HepG2 (cell line): ENCODE data around the gene B4GALT5. TPM values are rescaled to one million over a fixed set of nuclear protein-coding genes. Genes with fewer than 3 reads are reported as not detected.

Source experiments
- ATAC-seq: fragments of 200-7000 bp; cut with Tn5 transposase; 3 replicates; pipeline ENCODE4 v1.9.1; 2020; ENCODE audit warnings: mild to moderate bottlenecking, moderate library complexity
- BruUV-seq: library from RNA; stranded (reverse); fragments of 400-500 nt; replicated peaks from 2 replicates; lab custom pipeline; 2021; lab: Mats Ljungman, UMichigan
- CTCF ChIA-PET: fragments of 300-600 bp; formaldehyde crosslinking; extraction: SDS; loops from one replicate; lab custom pipeline; 2021; ENCODE audit warnings: low total read pairs, inconsistent platforms, low intra/inter-chr PET ratio; lab: Yijun Ruan, JAX
- POLR2A ChIA-PET: fragments of 350-600 bp; sonication (Branson Sonifier 250); formaldehyde crosslinking; loops from one replicate; lab custom pipeline; 2020; ENCODE audit warnings: antibody characterized with exemption, inconsistent platforms; lab: Yijun Ruan, JAX
- DNase-seq: peaks from one replicate; pipeline ENCODE4 v3.0.0-alpha.2; 2015; ENCODE audit warnings: low spot score
- FAIRE-seq: peaks from 3 replicates; lab custom pipeline; 2011; peaks lifted over from hg19 to GRCh38; lab: Jason Lieb, UNC
- H2AFZ ChIP-seq: one replicate; pipeline ENCODE4 v1.6.1; 2011; ENCODE audit warnings: low read length, inconsistent platforms
- H3K27ac ChIP-seq: fragments of 300-600 bp; 3 replicates; pipeline ENCODE4 v1.8.0; 2011; ENCODE audit warnings: mixed run types, mild to moderate bottlenecking, mixed read lengths, low read length, inconsistent platforms; ENCODE audit not compliant: insufficient read depth; ENCODE audit errors: extremely low read length
- H3K27me3 ChIP-seq, 2 experiments: fragments of 200-600 bp in 1 of 2; 2 replicates in 1 of 2; 3 replicates in 1 of 2; pipeline versions ENCODE4 v1.6.0 to v1.8.0; 2011; ENCODE audit warnings: low read length in 2 of 2, mild to moderate bottlenecking in 2 of 2, moderate library complexity in 2 of 2, inconsistent platforms in 1 of 2; ENCODE audit not compliant: insufficient read depth in 2 of 2, control insufficient read depth in 1 of 2
- H3K36me3 ChIP-seq, 2 experiments: fragments of 200-600 bp in 1 of 2; replicated peaks in 1 of 2; 2 replicates in 1 of 2; 3 replicates in 1 of 2; pipeline versions ENCODE4 v1.5.1 to v1.8.0; 2011; ENCODE audit warnings: low read length in 2 of 2, inconsistent platforms in 1 of 2; ENCODE audit not compliant: insufficient read depth in 2 of 2, control insufficient read depth in 1 of 2
- H3K4me1 ChIP-seq: 2 replicates; pipeline ENCODE4 v1.5.1; 2012; ENCODE audit warnings: low read length, inconsistent platforms; ENCODE audit not compliant: insufficient read depth
- H3K4me2 ChIP-seq: 2 replicates; pipeline ENCODE4 v1.6.0; 2011; ENCODE audit warnings: low read depth, low read length, inconsistent platforms
- H3K4me3 ChIP-seq, 3 experiments: fragments of 200-600 bp in 1 of 3; sonication (generic), shearing (Covaris generic) in 1 of 3; replicated peaks in 1 of 3; 2 replicates each; pipeline ENCODE4 v1.5.1; 2011 to 2016; ENCODE audit warnings: low read length in 3 of 3, inconsistent platforms in 2 of 3, low read depth in 2 of 3, mild to moderate bottlenecking in 2 of 3, control low read depth in 1 of 3, mixed read lengths in 1 of 3; ENCODE audit not compliant: insufficient read depth in 1 of 3
- H3K79me2 ChIP-seq: one replicate; pipeline ENCODE4 v1.6.1; 2011; ENCODE audit warnings: low read length, inconsistent platforms; ENCODE audit not compliant: insufficient read depth
- H3K9ac ChIP-seq: 2 replicates; pipeline ENCODE4 v1.6.0; 2011; ENCODE audit warnings: mild to moderate bottlenecking, low read depth, low read length, inconsistent platforms; ENCODE audit not compliant: insufficient read depth
- H3K9me3 ChIP-seq: 2 replicates; pipeline ENCODE4 v1.5.1; 2012; ENCODE audit warnings: mild to moderate bottlenecking, low read length
- H4K20me1 ChIP-seq: 2 replicates; pipeline ENCODE4 v1.6.0; 2011; ENCODE audit warnings: inconsistent platforms, mild to moderate bottlenecking, low read length, moderate library complexity; ENCODE audit not compliant: insufficient read depth
- ARNTL ChIP-seq: sonication (generic); formaldehyde crosslinking; IDR thresholded peaks from 2 replicates; pipeline ENCODE4 v1.4.0; 2020; ENCODE audit warnings: mild to moderate bottlenecking, missing genetic modification reagents
- HNRNPUL1 ChIP-seq: fragments of 200-400 bp; formaldehyde crosslinking; IDR thresholded peaks from 2 replicates; pipeline ENCODE4 v1.6.1; 2017; ENCODE audit warnings: low read depth, mild to moderate bottlenecking, low read length, moderate library complexity
- MEIS1 ChIP-seq: sonication (generic); formaldehyde crosslinking; IDR thresholded peaks from 2 replicates; pipeline ENCODE4 v1.9.0; 2021; ENCODE audit warnings: mild to moderate bottlenecking, missing genetic modification reagents, moderate library complexity, borderline replicate concordance
- NONO ChIP-seq, 2 experiments: fragments of 450-650 bp in 1 of 2; sonication (generic) in 1 of 2; formaldehyde crosslinking in 1 of 2; IDR thresholded peaks in 1 of 2; conservative IDR thresholded peaks in 1 of 2; 2 replicates each; pipeline versions ENCODE4 v1.6.1 to v1.8.0; 2017 to 2022; ENCODE audit warnings: mild to moderate bottlenecking in 1 of 2, missing genetic modification reagents in 1 of 2, moderate library complexity in 1 of 2
- RBM39 ChIP-seq: fragments of 200-400 bp; formaldehyde crosslinking; IDR thresholded peaks from one replicate; pipeline ENCODE4 v1.6.1; 2018; ENCODE audit warnings: antibody characterized with exemption, mild to moderate bottlenecking, low read depth, low read length; ENCODE audit not compliant: poor library complexity, severe bottlenecking
- SCMH1 ChIP-seq: sonication (generic); formaldehyde crosslinking; IDR thresholded peaks from 2 replicates; pipeline ENCODE4 v1.9.0; 2021; ENCODE audit warnings: missing genetic modification reagents, mild to moderate bottlenecking, borderline replicate concordance
- SOX6 ChIP-seq, 2 experiments: fragments of 450-650 bp in 1 of 2; sonication (generic) in 1 of 2; formaldehyde crosslinking in 1 of 2; IDR thresholded peaks; 2 replicates each; pipeline versions ENCODE4 v1.4.0 to v1.6.1; 2017 to 2020; ENCODE audit warnings: antibody characterized with exemption in 1 of 2, mild to moderate bottlenecking in 1 of 2, missing genetic modification reagents in 1 of 2
- ZNF746 ChIP-seq: sonication (generic); formaldehyde crosslinking; IDR thresholded peaks from 2 replicates; pipeline ENCODE4 v1.8.0; 2022; ENCODE audit warnings: mild to moderate bottlenecking, missing genetic modification reagents
- in situ Hi-C: cut with HindIII; loops from 2 replicates; pipeline ENCODE4 v1.10.0; 2017; ENCODE audit warnings: low pct_unique_long_range_greater_than_20kb; ENCODE audit not compliant: extremely low pct_ligation_motif_present
- intact Hi-C: fragments of 100-400 bp; cut with micrococcal nuclease; formaldehyde crosslinking; loops from one replicate; pipeline ENCODE4 v1.10.0; 2022; ENCODE audit not compliant: unreplicated experiment
- polyA plus RNA-seq, 8 experiments: library from polyadenylated mRNA; depleted of rRNA in 3 of 8; stranded (reverse) in 7 of 8; unstranded in 1 of 8; fragments of >200 nt; fragmentation: Illumina TruSeq in 4 of 8; extraction: Trizol in 4 of 8; gene quantifications; 2 replicates each; pipeline versions ENCODE4 v1.2.1 to v1.2.3, GENCODE V29; 2011 to 2016; ENCODE audit warnings: low read depth in 4 of 8, missing spikeins in 1 of 8, mixed read lengths in 1 of 8; ENCODE audit not compliant: insufficient read depth in 1 of 8
- total RNA-seq, 5 experiments: library from RNA; depleted of rRNA; stranded (reverse); fragments of >200 nt; fragmentation: Illumina TruSeq; extraction: Trizol; gene quantifications; 2 replicates each; pipeline ENCODE4 v1.2.3, GENCODE V29; 2016; ENCODE audit warnings: low read depth in 1 of 5
- TF ChIP-seq, protein P1 (sequence below): sonication (generic); formaldehyde crosslinking; IDR thresholded peaks from 2 replicates; pipeline ENCODE4 v1.5.1; 2020; ENCODE audit warnings: mild to moderate bottlenecking, missing genetic modification reagents
- TF ChIP-seq, protein P2 (sequence below): sonication (generic); formaldehyde crosslinking; IDR thresholded peaks from 2 replicates; pipeline ENCODE4 v1.5.0; 2020; ENCODE audit warnings: mild to moderate bottlenecking, missing genetic modification reagents, borderline replicate concordance
- TF ChIP-seq, protein P3 (sequence below): sonication (generic); formaldehyde crosslinking; IDR thresholded peaks from 2 replicates; pipeline ENCODE4 v1.4.0; 2020; ENCODE audit warnings: missing genetic modification reagents
- TF ChIP-seq, protein P4 (sequence below): fragments of 450-650 bp; IDR thresholded peaks from 2 replicates; pipeline ENCODE4 v1.6.1; 2017
- TF ChIP-seq, protein P5 (sequence below): sonication (generic); formaldehyde crosslinking; IDR thresholded peaks from 2 replicates; pipeline ENCODE4 v1.8.0; 2022; ENCODE audit warnings: mild to moderate bottlenecking, missing genetic modification reagents, moderate library complexity

The B4GALT5 gene
- total and polyA plus RNA-seq, 2 of the 13 experiments (the other 11 are each of a cell fraction or from before 2014, with no cell fraction given): 27.3 to 30.9 TPM

DNA sequence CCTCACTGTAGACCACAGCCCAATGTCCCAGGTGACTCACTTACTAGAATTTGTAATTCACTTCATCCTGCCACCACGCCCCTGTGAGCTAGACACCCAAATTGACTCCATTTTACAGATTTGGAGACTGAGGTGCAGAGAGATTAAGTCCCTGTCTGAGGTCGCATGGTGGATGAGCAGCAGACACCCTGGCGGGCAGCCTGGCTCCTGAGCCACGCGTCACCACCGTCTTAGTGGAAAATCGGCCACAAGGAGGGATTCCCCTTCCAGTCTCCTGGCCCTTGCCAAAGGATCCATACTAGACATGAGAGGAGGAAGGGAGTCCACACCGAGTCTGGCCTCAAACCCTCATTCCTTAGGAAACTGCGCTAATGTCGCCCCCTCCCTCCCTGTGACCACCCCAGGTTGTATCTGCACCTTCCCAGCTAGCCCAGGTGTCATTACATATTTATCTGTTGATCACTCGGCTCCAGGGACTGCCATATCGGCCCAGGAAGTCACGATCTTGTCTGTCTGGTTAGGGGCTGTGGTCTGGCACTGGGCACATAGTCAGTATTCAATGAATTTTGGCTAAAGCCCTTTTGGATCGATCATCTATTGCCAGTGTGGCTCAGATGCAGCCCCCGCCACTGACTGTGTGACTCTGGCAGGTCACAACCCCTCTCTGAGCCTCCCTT lies 120.1 kb downstream of the B4GALT5 start (continued):
- TF ChIP-seq, protein P1, sequence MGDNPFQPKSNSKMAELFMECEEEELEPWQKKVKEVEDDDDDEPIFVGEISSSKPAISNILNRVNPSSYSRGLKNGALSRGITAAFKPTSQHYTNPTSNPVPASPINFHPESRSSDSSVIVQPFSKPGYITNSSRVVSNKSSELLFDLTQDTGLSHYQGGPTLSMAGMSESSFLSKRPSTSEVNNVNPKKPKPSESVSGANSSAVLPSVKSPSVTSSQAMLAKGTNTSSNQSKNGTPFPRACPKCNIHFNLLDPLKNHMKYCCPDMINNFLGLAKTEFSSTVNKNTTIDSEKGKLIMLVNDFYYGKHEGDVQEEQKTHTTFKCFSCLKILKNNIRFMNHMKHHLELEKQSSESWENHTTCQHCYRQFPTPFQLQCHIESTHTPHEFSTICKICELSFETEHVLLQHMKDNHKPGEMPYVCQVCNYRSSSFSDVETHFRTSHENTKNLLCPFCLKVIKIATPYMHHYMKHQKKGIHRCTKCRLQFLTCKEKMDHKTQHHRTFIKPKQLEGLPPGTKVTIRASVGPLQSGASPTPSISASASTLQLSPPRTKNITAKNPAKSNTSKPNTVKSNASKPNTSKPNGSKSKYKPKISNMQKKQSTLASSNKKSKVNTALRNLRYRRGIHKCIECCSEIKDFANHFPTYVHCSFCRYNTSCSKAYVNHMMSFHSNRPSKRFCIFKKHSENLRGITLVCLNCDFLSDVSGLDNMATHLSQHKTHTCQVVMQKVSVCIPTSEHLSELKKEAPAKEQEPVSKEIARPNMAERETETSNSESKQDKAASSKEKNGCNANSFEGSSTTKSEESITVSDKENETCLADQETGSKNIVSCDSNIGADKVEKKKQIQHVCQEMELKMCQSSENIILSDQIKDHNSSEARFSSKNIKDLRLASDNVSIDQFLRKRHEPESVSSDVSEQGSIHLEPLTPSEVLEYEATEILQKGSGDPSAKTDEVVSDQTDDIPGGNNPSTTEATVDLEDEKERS: 0 out of 2 replicates have a peak, but pooled peaks have one; percentile 29

DNA sequence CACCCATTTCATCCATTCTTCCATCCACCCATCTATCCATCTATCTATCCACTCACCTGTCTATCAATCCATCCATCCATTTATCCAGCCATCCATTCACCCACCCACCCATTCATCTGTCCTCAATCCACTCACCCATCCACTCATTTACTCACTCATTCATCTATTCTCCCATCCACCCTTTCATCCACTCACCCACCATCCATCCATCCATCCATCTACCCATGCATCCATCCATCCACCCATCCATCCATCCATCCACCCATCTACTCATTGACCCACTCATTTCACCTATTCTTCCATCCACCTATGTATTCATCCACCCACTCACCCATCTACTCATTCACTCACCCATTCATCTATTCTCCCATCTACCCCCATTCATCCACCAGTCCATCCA lies 121.6 kb downstream of the B4GALT5 start:
- DNase-seq: no peak
- in situ Hi-C loops: no loop called here
- TF ChIP-seq, protein P2, sequence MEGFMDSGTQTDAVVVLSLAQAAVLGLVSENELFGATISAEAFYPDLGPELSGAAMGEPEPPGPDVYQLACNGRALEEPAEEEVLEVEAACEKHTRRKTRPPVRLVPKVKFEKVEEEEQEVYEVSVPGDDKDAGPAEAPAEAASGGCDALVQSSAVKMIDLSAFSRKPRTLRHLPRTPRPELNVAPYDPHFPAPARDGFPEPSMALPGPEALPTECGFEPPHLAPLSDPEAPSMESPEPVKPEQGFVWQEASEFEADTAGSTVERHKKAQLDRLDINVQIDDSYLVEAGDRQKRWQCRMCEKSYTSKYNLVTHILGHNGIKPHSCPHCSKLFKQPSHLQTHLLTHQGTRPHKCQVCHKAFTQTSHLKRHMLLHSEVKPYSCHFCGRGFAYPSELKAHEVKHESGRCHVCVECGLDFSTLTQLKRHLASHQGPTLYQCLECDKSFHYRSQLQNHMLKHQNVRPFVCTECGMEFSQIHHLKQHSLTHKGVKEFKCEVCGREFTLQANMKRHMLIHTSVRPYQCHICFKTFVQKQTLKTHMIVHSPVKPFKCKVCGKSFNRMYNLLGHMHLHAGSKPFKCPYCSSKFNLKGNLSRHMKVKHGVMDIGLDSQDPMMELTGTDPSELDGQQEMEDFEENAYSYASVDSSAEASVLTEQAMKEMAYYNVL: 0 out of 2 replicates have a peak, but pooled peaks have one; percentile 21
- no peak for TF ChIP-seq NONO (IDR thresholded peaks at IDR 0.05)
- no peak for TF ChIP-seq NONO (CRISPR knock-in tag; conservative IDR thresholded peaks at IDR 0.05)
- no peak for TF ChIP-seq ZNF746
- TF ChIP-seq, protein P3, sequence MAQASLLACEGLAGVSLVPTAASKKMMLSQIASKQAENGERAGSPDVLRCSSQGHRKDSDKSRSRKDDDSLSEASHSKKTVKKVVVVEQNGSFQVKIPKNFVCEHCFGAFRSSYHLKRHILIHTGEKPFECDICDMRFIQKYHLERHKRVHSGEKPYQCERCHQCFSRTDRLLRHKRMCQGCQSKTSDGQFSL: no peak
- peak; percentile 79; the same call in 1 of the 2 replicates for TF ChIP-seq SOX6 (IDR thresholded peaks at IDR 0.05)
- TF ChIP-seq SOX6 (CRISPR knock-in tag; IDR thresholded peaks at IDR 0.05): no peak
- TF ChIP-seq, protein P4, sequence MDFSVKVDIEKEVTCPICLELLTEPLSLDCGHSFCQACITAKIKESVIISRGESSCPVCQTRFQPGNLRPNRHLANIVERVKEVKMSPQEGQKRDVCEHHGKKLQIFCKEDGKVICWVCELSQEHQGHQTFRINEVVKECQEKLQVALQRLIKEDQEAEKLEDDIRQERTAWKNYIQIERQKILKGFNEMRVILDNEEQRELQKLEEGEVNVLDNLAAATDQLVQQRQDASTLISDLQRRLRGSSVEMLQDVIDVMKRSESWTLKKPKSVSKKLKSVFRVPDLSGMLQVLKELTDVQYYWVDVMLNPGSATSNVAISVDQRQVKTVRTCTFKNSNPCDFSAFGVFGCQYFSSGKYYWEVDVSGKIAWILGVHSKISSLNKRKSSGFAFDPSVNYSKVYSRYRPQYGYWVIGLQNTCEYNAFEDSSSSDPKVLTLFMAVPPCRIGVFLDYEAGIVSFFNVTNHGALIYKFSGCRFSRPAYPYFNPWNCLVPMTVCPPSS: 0 out of 2 replicates have a peak, but pooled peaks have one; percentile 13
- TF ChIP-seq MEIS1 (CRISPR knock-in tag): no peak
- TF ChIP-seq, protein P5, sequence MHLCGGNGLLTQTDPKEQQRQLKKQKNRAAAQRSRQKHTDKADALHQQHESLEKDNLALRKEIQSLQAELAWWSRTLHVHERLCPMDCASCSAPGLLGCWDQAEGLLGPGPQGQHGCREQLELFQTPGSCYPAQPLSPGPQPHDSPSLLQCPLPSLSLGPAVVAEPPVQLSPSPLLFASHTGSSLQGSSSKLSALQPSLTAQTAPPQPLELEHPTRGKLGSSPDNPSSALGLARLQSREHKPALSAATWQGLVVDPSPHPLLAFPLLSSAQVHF (CRISPR knock-in tag): no peak
- no peak for TF ChIP-seq SCMH1 (CRISPR knock-in tag)
- no peak for TF ChIP-seq ARNTL (CRISPR knock-in tag)
- TF ChIP-seq HNRNPUL1: no peak
- no peak for TF ChIP-seq RBM39

More for the DNA sequence above, 121.6 kb downstream of the B4GALT5 start:
- ATAC-seq: no peak
- intact Hi-C loops: no loop called here
- no peaks in the 10 kb centered on the region; a peak in 3 of 5 replicates for H3K27me3 ChIP-seq
- no peak overlapping the region for H2AFZ ChIP-seq
- no peak for FAIRE-seq
- no peak overlapping the region for H3K27ac ChIP-seq
- H3K4me1 ChIP-seq: peaks cover 41% of the 10 kb centered on the region
- H3K4me2 ChIP-seq: no peak overlapping the region
- BruUV-seq: no TSS peak
- H3K79me2 ChIP-seq: no peaks in the 10 kb centered on the region
- H3K9me3 ChIP-seq: no peaks in the 10 kb centered on the region
- ChIA-PET CTCF (no interaction called here), POLR2A (no interaction called here)
- H4K20me1 ChIP-seq: no peaks in the 10 kb centered on the region
- no peak overlapping the region for H3K4me3 ChIP-seq
- no peak overlapping the region for H3K9ac ChIP-seq
- H3K36me3 ChIP-seq: no peaks in the 10 kb centered on the region
